ENCODE data around the gene PSME3IP1. TPM values are rescaled to one million over a fixed set of nuclear protein-coding genes. Genes with fewer than 3 reads are reported as not detected.

PSME3IP1 gene
- total RNA-seq, 1 donor from 2014 or later = 55.0 TPM

Other genes starting within 250 kb of the PSME3IP1 start
- 1.4 TPM for gene CETP, start 224.1 kb downstream of the PSME3IP1 start, total RNA-seq
- gene NLRC5, start 196.5 kb downstream of the PSME3IP1 start, total RNA-seq = 14.2 TPM
- 23.3 TPM for gene CPNE2, start 93.5 kb downstream of the PSME3IP1 start, total RNA-seq
- gene RSPRY1, start 290 bp upstream of the PSME3IP1 start, total RNA-seq = 49.9 TPM
- 49.3 TPM for gene ARL2BP, start 59.2 kb upstream of the PSME3IP1 start, total RNA-seq
- 1.9 TPM for gene PLLP, start 98.6 kb upstream of the PSME3IP1 start, total RNA-seq
- not detected for gene CCL22, start 172.7 kb upstream of the PSME3IP1 start, total RNA-seq
- 4.2 TPM for gene CX3CL1, start 186.5 kb upstream of the PSME3IP1 start, total RNA-seq
- not detected for gene CCL17, start 218.7 kb upstream of the PSME3IP1 start, total RNA-seq